Adrenal gland (tissue), 12 donors: Measurements from ENCODE around the gene FAM8A1. TPM values are rescaled to one million over a fixed set of nuclear protein-coding genes. Genes with fewer than 3 reads are reported as not detected.
A peak's percentile ranks its signal among the peaks of the same experiment; 100 is the strongest.
"Not testable (repeated sequence)": the region's sequence is repeated elsewhere in the genome, so short reads cannot be mapped to it uniquely, and the experiment has no call there.

Experiments
- DNase-seq, 7 donors: peaks; one replicate each; pipeline ENCODE4 v3.0.0-alpha.2; 2019 to 2020
- H3K27ac ChIP-seq, 5 donors: fragments of 200-600 bp; sonication (generic) in 4 of 5; 1 replicate in 3 of 5; 2 replicates in 2 of 5; pipeline versions ENCODE4 v1.5.1 to v1.8.0; 2016 to 2020; ENCODE audit warnings: mild to moderate bottlenecking in 1 of 5
- H3K27me3 ChIP-seq: fragments of 200-600 bp; 2 replicates; pipeline ENCODE4 v1.8.0; 2021
- H3K36me3 ChIP-seq, 2 donors: fragments of 200-600 bp; replicated peaks in 1 of 2; 1 replicate in 1 of 2; 2 replicates in 1 of 2; pipeline versions ENCODE4 v1.5.1 to v1.8.0; 2018 to 2022
- H3K4me1 ChIP-seq, 2 donors: fragments of 200-600 bp; replicated peaks in 1 of 2; 1 replicate in 1 of 2; 2 replicates in 1 of 2; pipeline versions ENCODE4 v1.5.1 to v1.8.0; 2018 to 2021
- H3K4me3 ChIP-seq, 4 donors: fragments of 200-600 bp; sonication (generic) in 3 of 4; one replicate each; pipeline ENCODE4 v1.5.1; 2016 to 2018
- H3K9me3 ChIP-seq, 3 donors: fragments of 200-600 bp; sonication (generic) in 1 of 3; replicated peaks in 1 of 3; 1 replicate in 2 of 3; 2 replicates in 1 of 3; pipeline versions ENCODE4 v1.5.1 to v1.8.0; 2016 to 2021
- CTCF ChIP-seq, 6 experiments: fragments of 450-650 bp in 4 of 6; fragments of 200-600 bp in 2 of 6; sonication (generic) in 1 of 6; IDR thresholded peaks; 1 replicate in 5 of 6; 2 replicates in 1 of 6; pipeline versions ENCODE4 v1.5.1 to v1.8.0; 2016 to 2021; ENCODE audit warnings: antibody characterized with exemption in 6 of 6, mild to moderate bottlenecking in 2 of 6, moderate library complexity in 1 of 6
- POLR2A ChIP-seq, 2 donors: fragments of 450-650 bp; IDR thresholded peaks; one replicate each; pipeline ENCODE4 v1.6.1; 2017; ENCODE audit warnings: antibody characterized with exemption in 2 of 2, mild to moderate bottlenecking in 2 of 2, moderate library complexity in 1 of 2
- WGBS, 4 donors: extraction: QIAGEN DNeasy Blood & Tissue Kit in 2 of 4; methylation state at CpG; one replicate each; pipeline versions ENCODE4 v1.1.5 to v1.1.7; 2013 to 2017; 5-methylcytosine and 5-hydroxymethylcytosine counted together
- intact Hi-C, 2 donors: fragments of 100-400 bp; cut with DNase I; formaldehyde crosslinking; loops; one replicate each; pipeline versions ENCODE4 v1.14.1 to v1.15.0; 2022 to 2023
- polyA plus RNA-seq, 3 donors: library from polyadenylated mRNA; stranded (reverse); fragments of 200-250 nt in 2 of 3; fragments of 350-450 nt in 1 of 3; fragmentation: Illumina TruSeq in 1 of 3; extraction: RNeasy Lipid Tissue Mini Kit (QIAGEN cat#74804) in 1 of 3; gene quantifications; one replicate each; pipeline ENCODE4 v1.2.3, GENCODE V29; 2013 to 2014
- total RNA-seq, 9 donors: library from RNA; depleted of rRNA in 4 of 9; stranded (reverse); fragments of >200 nt in 4 of 9; fragments of 120-200 nt in 1 of 9; fragmentation: NEBNext Ultra II Directional in 1 of 9; extraction: Animal tissue kit (Norgen Biotek cat#: 25700) in 1 of 9; gene quantifications; one replicate each; pipeline versions ENCODE4 v1.1.0 to v1.2.4, GENCODE V29; 2013 to 2023
- donor health status: healthy with polysubstance abuse.
- donor health status: Bipolar disorder and iron deficiency.
- donor health status: DM: yes; HTN: yes; CAD: no.
- donor health status: DM: no; HTN: no; CAD: no.
- donor health status: DM: no; HTN: no; CAD: no.
- donor health status: DM: yes; HTN: yes; CAD: no.

FAM8A1 gene
- total and polyA plus RNA-seq, 12 donors: 6.5 to 34.7 (median 21.5) TPM

- TF ChIP-seq CTCF (IDR thresholded peaks at IDR 0.05) (peak; percentile 76 to 99 (median 90)), POLR2A (IDR thresholded peaks at IDR 0.05) (no peak)
- Histone ChIP-seq H3K27ac (peak overlapping the region in 3 of 5 donors; percentile 30 to 40 (median 33)), H3K9me3 (no peaks in the 10 kb centered on the region), H3K4me3 (peak overlapping the region in 1 of 4 donors; percentile 9), H3K36me3 (no peaks in the 10 kb centered on the region), H3K4me1 (peaks cover 0 to 5% of the 10 kb centered on the region in 2 donors), H3K27me3 (no peaks in the 10 kb centered on the region)
- DNase-seq: peak; percentile 44 to 63 (median 51)
- intact Hi-C loops: loop anchor here (2.0 to 10.0 kb wide), 4 partner anchors 210 to 540 kb away; partner anchors contain the start of gene NHLRC1 (in 1 of the 2)
- 0 to 7% (median 4%) methylated on average over 7 of the region's 7 CpGs for WGBS, 4 donors
These were observed 15.8 kb upstream of the FAM8A1 start for GRCh38 chr6:17584241-17584803.

GRCh38 chr6:17585766-17586490 lies 14.2 kb upstream of the FAM8A1 start:
- intact Hi-C loops: loop anchor here (2.0 to 10.0 kb wide), 3 partner anchors 209 to 539 kb away; partner anchors contain the start of gene NHLRC1 (in 1 of the 2)
- 64 to 76% (median 75%) methylated on average over 7 of the region's 7 CpGs for WGBS, 4 donors
- Histone ChIP-seq H3K27me3 (no peaks in the 10 kb centered on the region), H3K4me1 (no peaks in the 10 kb centered on the region), H3K36me3 (no peaks in the 10 kb centered on the region), H3K4me3 (no peak overlapping the region), H3K27ac (no peak overlapping the region), H3K9me3 (no peaks in the 10 kb centered on the region)
- peak in 2 of 6 experiments; percentile 12 to 13 for TF ChIP-seq CTCF (IDR thresholded peaks at IDR 0.05)
- no peak for TF ChIP-seq POLR2A (IDR thresholded peaks at IDR 0.05)
- DNase-seq: no peak

- H3K4me1 ChIP-seq, H3K27me3 ChIP-seq, H3K27ac ChIP-seq, H3K4me3 ChIP-seq, H3K36me3 ChIP-seq, DNase-seq, H3K9me3 ChIP-seq: not testable (repeated sequence)
- intact Hi-C loops: loop anchor here (10.0 kb wide), 2 partner anchors 208 to 538 kb away; partner anchors contain the start of gene NHLRC1 (in 1 of the 2)
- WGBS, 4 donors: 80 to 92% (median 88%) methylated on average over 13 of the region's 13 CpGs
These were observed 13.5 kb upstream of the FAM8A1 start for GRCh38 chr6:17586623-17587022.

- Histone ChIP-seq H3K9me3 (no peaks in the 10 kb centered on the region), H3K36me3 (no peaks in the 10 kb centered on the region), H3K27ac (no peak overlapping the region), H3K4me3 (no peak overlapping the region), H3K27me3 (no peaks in the 10 kb centered on the region), H3K4me1 (no peaks in the 10 kb centered on the region)
- intact Hi-C loops: loop anchor here (10.0 kb wide), 2 partner anchors 207 to 537 kb away; partner anchors contain the start of gene NHLRC1 (in 1 of the 2)
- DNase-seq: no peak
- WGBS, 4 donors: 74 to 82% (median 81%) methylated on average over 6 of the region's 6 CpGs
- TF ChIP-seq CTCF (IDR thresholded peaks at IDR 0.05) (no peak), POLR2A (IDR thresholded peaks at IDR 0.05) (no peak)
These were observed 12.1 kb upstream of the FAM8A1 start for GRCh38 chr6:17588011-17588410.
